HG03135 (cell line): ENCODE data around the gene DLG1.

ENCODE experiments used
- ATAC-seq: cut with Tn5 transposase; IDR thresholded peaks from one replicate; pipeline ENCODE4 v1.9.1; 2021; ENCODE audit warnings: mild to moderate bottlenecking, moderate library complexity; ENCODE audit not compliant: unreplicated experiment

Gene DLG1

DNA sequence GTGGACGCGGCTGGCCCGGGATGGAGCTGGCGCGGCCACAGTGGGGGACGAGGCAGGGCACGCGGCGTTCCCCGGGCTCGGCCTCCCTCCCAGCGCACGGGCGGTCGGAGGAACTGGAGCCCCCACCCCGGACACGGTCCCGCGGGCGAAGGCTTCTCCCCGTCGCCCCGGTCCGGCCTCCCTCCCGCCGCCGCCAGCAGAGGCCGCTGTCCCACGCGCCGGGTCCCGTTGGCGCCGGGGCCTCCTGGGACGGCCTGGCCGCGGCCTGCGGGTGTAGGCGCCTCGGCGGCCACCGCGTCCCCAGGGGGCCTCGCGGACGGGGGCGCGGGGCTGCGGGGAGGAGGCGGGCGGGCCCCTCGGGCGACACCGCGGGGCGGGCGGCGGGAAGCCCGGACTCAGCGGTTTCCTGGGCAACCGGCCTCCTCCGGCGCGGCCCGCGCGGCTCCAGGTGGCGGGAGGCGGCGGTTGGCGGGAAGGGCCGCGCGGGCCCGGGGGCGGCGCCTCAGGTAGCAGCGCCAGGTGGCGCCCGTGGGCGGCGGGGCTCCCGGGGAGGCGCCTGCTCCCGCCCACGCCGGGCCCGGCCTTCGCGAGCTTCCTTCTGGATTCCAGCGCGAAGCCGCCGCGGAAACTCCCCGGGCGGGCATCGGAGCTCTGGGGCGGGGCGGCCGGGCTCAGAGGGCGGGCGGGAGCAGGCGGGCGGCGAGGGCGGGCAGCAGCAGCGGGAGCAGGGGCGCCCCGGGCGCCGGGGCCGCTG is 295.5 kb downstream of the DLG1 start:
- peak; percentile 66 for ATAC-seq

DNA sequence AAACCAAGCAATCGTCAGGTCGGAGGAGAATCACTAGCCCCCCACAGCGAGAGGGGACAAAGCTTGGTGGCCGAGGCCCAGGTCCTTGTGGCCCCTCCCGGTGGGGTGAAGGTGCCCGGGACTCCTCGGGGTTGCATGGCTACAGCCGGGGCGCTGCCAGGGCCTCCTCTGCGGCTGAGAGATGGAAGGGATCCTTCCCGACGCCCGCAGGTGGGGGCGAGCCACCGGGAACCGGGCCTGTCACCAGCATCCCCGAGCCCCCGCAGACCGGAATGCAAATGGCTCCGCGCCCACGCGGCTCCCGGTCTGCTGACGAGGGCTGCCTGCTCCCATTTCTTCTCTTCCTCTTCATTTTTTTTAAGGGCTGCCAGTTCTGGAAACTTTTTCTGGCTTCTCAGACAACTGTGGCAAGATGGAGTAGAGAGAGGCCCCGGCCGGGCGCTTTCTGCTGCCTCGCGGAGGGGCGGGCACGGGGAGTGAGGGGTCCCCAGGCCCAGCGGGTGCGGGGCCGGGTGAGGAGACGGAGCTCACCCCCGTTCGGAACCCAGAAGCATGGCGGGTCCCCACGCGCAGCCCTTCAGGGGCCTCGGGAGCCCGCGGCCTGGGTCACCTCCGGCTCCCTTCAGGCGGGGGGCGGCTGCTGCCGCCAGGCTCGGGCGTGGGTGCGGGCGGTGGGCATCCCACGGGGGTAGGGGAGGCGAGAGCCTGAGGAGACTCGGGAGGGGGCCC is 296.3 kb downstream of the DLG1 start:
- ATAC-seq: peak; percentile 5

DNA sequence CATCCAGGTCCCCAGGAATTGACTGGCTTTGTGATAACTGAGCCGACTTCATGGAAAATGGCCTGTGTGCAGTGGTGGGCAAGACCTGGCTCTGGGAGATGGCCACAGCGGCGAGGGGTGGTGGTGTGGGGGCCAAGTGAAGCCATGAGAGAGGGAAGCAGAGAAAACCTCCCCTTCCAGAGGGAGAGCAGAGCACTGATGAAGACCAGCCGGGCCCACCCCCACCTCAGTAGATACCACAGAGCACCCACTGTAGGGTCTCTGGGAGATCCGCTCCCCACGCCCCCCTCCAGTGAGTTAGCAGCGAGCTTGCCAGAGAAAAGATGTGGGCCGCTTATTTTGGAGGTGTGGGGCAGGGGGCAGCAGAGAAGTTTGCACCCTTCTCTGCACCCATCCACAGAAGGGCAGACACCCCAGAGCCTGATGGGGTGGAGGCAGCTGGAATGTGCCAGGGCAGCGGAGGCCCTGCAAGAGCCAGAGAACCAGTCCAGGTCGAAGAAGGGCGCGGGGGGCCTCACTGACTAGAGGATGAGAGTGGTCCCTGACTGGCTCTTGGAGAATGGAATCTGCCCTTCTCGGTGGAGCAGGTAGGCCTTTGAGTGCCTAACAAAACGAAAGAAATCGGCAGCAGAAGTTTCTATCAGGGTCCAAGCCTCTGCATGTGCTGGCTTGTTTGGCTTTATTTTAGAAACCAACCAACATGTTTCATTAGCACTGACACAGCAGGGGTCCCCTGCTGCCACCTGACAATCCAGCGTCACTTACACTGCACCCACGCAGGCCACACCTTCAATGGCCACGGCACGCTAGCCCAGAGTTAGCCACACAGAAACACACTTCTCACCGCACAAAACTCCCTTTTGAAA is 297.1 kb downstream of the DLG1 start:
- no peak for ATAC-seq

DNA sequence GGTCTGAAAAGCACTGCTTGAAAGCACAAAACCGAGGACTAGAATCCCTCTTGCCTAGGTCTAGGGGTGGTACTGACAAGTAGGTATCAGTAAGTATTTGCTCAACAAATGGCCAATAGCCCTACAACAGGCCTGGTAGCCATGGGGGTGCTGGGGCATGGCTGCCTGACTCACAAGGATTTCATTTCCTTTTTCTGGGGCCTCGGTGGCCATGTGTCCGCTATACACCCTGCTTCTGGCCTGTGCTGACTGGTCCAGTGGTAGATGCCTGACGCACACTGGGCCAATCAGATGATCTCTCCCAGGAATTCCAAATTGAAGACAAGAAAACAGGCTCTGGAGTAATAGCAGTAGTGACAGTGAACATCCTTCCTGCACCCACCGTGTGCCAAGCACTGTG is 298.2 kb downstream of the DLG1 start:
- no peak for ATAC-seq

DNA sequence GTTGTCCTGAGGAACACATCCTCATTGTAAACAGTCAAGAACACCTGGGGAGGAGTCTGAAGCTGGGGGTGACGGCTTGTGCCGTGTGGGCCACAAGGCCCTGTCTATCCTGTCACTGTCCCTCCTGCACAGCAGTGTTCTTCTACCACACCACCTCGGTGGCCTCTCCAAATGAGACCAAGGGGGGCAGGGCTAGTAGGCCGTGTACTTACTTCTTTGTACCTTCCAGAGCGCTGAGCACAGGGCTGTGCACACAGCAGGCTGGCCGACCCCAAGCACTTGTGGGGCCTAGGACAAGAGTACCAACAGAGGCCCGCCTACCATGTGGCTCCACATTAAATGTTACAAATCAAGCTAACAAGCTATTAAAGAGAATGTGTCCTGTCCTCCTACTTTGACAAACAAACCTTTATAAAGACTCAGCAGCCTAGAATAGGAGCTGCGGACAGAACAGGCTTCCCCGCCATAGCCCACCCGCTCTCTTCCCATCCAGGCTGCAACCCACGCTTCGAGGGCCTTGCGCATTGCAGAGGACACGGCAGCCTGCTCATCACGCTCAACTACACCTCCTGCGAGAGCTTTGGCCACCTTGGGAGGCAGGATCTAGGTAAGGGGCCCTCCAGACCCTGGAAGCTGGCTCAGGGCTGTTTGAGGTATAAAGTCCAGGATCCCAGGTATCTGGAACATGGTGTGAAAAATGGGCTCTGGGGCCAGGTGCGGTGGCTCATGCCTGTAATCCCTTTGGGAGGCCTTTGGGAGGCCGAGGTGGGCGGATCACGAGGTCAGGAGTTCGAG is 299.2 kb downstream of the DLG1 start:
- ATAC-seq: no peak

DNA sequence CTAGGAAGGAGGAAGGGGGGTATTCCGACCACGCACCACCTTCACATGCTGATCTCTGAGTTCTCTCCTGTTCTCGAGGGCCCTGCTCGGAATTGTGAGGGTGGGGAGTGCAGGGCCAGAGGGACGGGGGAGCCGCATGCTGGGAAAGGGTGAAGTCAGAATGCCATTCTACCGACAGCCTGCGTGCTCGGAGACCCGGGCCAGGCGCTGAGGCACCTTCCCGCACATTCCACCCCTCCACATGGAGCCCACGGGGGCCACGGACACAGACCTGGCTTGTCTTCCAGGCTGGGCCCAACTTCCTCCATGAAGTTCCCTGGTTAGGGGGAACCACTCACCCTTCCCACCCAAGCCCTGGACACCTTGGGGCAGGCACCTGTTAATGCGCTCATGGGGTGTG is 301.1 kb downstream of the DLG1 start:
- ATAC-seq: no peak

DNA sequence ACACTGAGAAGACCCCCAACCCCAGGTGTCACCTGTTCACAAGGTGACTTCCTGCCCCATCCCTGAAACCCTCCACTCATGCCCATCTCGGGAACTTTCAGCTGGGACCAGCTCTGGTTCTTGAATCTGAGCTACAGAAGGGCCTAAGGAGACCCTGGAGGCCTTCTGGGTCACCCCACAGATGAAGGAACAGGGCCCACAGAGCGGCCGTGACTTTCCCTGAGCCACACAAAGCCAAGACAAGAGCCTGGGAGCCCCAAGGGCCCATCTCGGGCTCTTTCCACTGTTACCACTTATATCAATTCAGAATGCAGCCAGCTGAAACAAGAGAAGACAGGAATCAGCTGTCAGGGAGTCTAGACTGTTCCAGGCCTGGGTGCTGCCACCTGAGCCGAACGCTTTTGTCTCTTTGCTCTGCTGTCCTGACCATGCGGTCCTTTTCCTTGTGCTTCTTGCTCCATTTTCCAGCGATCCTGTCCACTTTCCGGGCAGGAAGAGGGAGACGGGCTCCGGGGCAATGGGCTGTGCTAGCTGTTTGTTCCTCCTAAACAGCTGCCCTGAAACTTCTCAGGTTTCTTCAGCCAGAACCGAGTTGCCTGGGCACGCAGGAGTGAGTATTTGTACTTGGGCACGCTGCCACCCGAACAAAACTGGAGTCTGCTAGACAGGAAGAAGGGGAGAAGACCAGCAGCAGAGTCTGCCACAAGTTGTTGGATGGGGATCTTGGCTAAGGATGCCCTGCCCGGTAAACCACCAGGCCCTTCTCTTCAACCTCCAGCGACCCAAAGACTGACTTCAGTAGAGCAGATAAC is 301.8 kb downstream of the DLG1 start:
- ATAC-seq: no peak

DNA sequence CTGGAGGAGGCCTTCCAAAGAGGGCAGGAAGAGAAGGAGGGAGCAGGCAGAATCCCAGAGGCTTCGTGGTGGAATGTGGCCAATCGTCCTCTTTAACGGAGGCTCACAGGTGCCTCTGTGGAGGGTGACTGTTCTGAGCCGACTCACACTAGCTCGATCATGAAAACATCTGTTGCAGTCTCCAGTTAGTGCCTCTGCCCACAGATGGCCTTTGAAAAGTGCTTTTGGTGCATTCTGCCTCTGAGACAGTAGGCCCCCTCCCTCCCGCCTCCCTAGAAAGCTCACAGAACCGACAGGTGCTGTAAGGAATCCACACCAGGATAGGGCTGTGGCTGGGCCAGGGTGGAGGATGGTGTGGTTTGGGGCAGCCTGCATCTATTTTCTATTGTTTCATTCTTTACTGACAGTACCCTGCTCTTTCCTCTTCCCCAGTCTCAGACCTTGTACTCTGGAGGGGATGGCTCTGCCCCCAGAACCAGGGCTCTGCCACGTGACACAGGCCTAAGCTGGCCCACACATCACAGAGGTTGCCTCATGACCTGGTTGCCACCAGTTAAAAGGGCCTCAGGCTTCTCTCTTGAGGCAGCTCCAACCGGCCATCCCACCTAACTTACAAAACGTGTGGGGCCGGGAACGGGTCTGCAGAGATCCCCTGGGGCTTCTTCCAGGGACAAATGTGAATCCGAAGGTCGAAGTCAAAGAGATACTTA is 302.6 kb downstream of the DLG1 start:
- ATAC-seq: no peak

DNA sequence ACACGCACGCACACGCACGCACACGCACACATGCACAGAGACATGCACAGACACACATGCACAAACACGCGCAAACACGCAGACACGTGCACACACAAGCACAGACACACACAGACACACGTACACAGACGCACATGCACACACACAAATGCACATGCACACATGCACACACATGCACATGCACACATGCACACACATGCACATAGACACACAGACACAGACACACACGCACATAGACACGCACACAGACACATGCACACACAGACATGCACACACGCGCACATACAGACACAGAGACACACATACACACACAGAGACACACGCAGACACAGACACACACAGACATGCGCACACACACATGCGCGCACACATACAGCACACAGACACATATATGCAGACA is 303.4 kb downstream of the DLG1 start:
- ATAC-seq: no peak

DNA sequence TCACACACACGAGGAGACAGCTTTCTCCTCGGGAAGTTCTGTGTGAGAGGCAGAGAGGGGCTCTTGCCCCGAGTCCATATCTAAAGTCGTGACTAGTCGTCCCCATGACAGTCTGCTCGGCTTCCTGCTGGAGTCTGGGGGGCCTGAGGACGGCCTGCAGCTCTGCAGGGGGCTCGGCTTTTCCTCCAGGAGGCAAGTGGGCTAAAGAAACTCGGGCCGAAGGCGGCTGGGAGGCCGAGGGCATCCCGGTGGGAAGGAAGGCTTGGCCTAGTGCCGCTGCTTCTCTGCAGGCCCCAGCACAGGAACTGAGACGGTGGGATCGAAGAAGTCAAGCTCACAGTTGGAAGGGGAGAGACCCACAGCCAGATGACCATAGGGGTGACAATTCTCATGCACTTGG is 304.4 kb downstream of the DLG1 start:
- ATAC-seq: no peak
